Endodermal cell (in vitro differentiated cells): Measurements from ENCODE around the gene PIK3R5. TPM values are rescaled to one million over a fixed set of nuclear protein-coding genes. Genes with fewer than 3 reads are reported as not detected.
A peak's percentile ranks its signal among the peaks of the same experiment; 100 is the strongest.

Source experiments
- DNase-seq: peaks from one replicate; pipeline ENCODE4 v3.0.0-alpha.2; 2017
- H3K27ac ChIP-seq: 2 replicates; pipeline ENCODE4 v1.5.1; 2013; ENCODE audit warnings: mild to moderate bottlenecking, low read depth, low read length, moderate library complexity
- H3K27me3 ChIP-seq: 2 replicates; pipeline ENCODE4 v1.6.1; 2013; ENCODE audit warnings: mild to moderate bottlenecking, low read length, moderate library complexity; ENCODE audit not compliant: insufficient read depth, control insufficient read depth, poor library complexity, severe bottlenecking
- H3K36me3 ChIP-seq: 2 replicates; pipeline ENCODE4 v1.7.0; 2013; ENCODE audit warnings: mild to moderate bottlenecking, low read length, moderate library complexity; ENCODE audit not compliant: control insufficient read depth, insufficient read depth
- H3K4me1 ChIP-seq: one replicate; pipeline ENCODE4 v1.7.0; 2013; ENCODE audit warnings: low read length; ENCODE audit not compliant: control insufficient read depth, insufficient read depth
- H3K4me3 ChIP-seq: 2 replicates; pipeline ENCODE4 v1.5.1; 2013; ENCODE audit warnings: mild to moderate bottlenecking, low read length, moderate library complexity
- H3K9ac ChIP-seq: 2 replicates; pipeline ENCODE4 v1.6.1; 2013; ENCODE audit warnings: mild to moderate bottlenecking, low read length, moderate library complexity; ENCODE audit not compliant: poor library complexity, severe bottlenecking; ENCODE audit errors: extremely low read depth
- H3K9me3 ChIP-seq: 2 replicates; pipeline ENCODE4 v1.6.1; 2013; ENCODE audit warnings: mild to moderate bottlenecking, low read length, moderate library complexity; ENCODE audit not compliant: control insufficient read depth
- H3K27ac Mint-ChIP-seq: 2 replicates; pipeline ENCODE4 v1.8.0; 2020; ENCODE audit warnings: mixed read lengths
- H3K27me3 Mint-ChIP-seq: 2 replicates; pipeline ENCODE4 v1.8.0; 2021; ENCODE audit warnings: mild to moderate bottlenecking, mixed read lengths; ENCODE audit not compliant: insufficient read depth
- H3K36me3 Mint-ChIP-seq: 2 replicates; pipeline ENCODE4 v1.8.0; 2020; ENCODE audit warnings: low read depth, mixed read lengths
- H3K4me1 Mint-ChIP-seq: 2 replicates; pipeline ENCODE4 v1.8.0; 2020; ENCODE audit warnings: mixed read lengths
- H3K4me3 Mint-ChIP-seq: 2 replicates; pipeline ENCODE4 v1.8.0; 2020; ENCODE audit warnings: mild to moderate bottlenecking, moderate library complexity, mixed read lengths
- H3K9me3 Mint-ChIP-seq: 2 replicates; pipeline ENCODE4 v1.8.0; 2020; ENCODE audit warnings: mild to moderate bottlenecking, mixed read lengths
- WGBS, 2 experiments: methylation state at CpG; one replicate each; pipeline versions ENCODE4 v1.1.5 to v1.1.7; 2013; ENCODE audit warnings: missing lambda C conversion rate in 2 of 2, mixed read lengths in 1 of 2; ENCODE audit not compliant: insufficient coverage in 1 of 2, insufficient read length in 1 of 2; 5-methylcytosine and 5-hydroxymethylcytosine counted together
- total RNA-seq, 2 donors: library from RNA; stranded (reverse); fragmentation: NEBNext Ultra II Directional in 1 of 2; extraction: Animal tissue kit (Norgen Biotek cat#: 25700) in 1 of 2; gene quantifications; 2 replicates in 1 of 2; 3 replicates in 1 of 2; pipeline ENCODE4 v1.2.1, GENCODE V29; 2021
- TF ChIP-seq, protein P1 (sequence below): fragments of 200-600 bp; sonication (generic); conservative IDR thresholded peaks from 2 replicates; pipeline ENCODE4 v1.5.0; 2021; ENCODE audit warnings: antibody characterized with exemption, mild to moderate bottlenecking

Gene PIK3R5
- total RNA-seq, 2 donors from 2014 or later = 10.4 to 37.0 TPM

DNA sequence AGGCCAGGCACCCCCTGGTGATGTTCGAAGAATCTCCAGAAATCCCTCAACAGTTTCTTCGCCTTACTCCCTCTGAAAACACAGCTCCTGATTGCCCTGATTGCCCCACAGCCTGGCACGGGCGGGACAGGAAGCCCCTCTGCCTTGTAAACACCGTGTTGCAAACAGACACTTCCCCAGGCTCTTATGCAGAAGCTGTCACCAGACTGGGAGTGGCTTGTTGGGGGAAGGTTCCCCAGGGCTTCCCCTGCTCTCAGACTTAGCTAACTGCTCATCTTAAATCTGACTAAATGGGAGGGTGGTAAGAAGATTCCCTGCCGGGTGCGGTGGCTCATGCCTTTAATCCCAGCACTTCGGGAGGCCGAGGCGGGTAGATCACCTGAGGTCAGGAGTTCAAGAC, 11.2 kb downstream of the PIK3R5 start:
- Histone ChIP-seq H3K9ac (no peak overlapping the region), H3K4me3 (no peak overlapping the region), H3K27ac (no peak overlapping the region), H3K27me3 (peaks cover 2% of the 10 kb centered on the region), H3K4me1 (no peaks in the 10 kb centered on the region), H3K36me3 (no peaks in the 10 kb centered on the region), H3K9me3 (no peaks in the 10 kb centered on the region)
- DNase-seq = peak; percentile 88
- Mint-ChIP-seq H3K4me3 (no peak overlapping the region), H3K4me1 (peaks cover 5% of the 10 kb centered on the region), H3K9me3 (no peaks in the 10 kb centered on the region), H3K36me3 (no peaks in the 10 kb centered on the region), H3K27me3 (peaks cover 29% of the 10 kb centered on the region), H3K27ac (peak overlapping the region; percentile 73)
- TF ChIP-seq, protein P1, sequence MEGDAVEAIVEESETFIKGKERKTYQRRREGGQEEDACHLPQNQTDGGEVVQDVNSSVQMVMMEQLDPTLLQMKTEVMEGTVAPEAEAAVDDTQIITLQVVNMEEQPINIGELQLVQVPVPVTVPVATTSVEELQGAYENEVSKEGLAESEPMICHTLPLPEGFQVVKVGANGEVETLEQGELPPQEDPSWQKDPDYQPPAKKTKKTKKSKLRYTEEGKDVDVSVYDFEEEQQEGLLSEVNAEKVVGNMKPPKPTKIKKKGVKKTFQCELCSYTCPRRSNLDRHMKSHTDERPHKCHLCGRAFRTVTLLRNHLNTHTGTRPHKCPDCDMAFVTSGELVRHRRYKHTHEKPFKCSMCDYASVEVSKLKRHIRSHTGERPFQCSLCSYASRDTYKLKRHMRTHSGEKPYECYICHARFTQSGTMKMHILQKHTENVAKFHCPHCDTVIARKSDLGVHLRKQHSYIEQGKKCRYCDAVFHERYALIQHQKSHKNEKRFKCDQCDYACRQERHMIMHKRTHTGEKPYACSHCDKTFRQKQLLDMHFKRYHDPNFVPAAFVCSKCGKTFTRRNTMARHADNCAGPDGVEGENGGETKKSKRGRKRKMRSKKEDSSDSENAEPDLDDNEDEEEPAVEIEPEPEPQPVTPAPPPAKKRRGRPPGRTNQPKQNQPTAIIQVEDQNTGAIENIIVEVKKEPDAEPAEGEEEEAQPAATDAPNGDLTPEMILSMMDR = no peak
- WGBS, 2 experiments = 50% methylated on average over 6 to 10 of the region's 10 CpGs

- DNase-seq = no peak
- WGBS, 2 experiments = 94 to 100% methylated on average over 1 to 2 of the region's 2 CpGs
- Mint-ChIP-seq H3K4me3 (no peak overlapping the region), H3K4me1 (peaks cover 5% of the 10 kb centered on the region), H3K27me3 (peaks cover 37% of the 10 kb centered on the region), H3K27ac (no peak overlapping the region), H3K9me3 (no peaks in the 10 kb centered on the region), H3K36me3 (no peaks in the 10 kb centered on the region)
- Histone ChIP-seq H3K9ac (no peak overlapping the region), H3K4me3 (no peak overlapping the region), H3K36me3 (no peaks in the 10 kb centered on the region), H3K27ac (no peak overlapping the region), H3K27me3 (peaks cover 11% of the 10 kb centered on the region), H3K9me3 (no peaks in the 10 kb centered on the region), H3K4me1 (no peaks in the 10 kb centered on the region)
- TF ChIP-seq, protein P1 = no peak
Observed at GRCh38 chr17:8953156-8953885, 12.2 kb downstream of the PIK3R5 start.

- Histone ChIP-seq H3K36me3 (no peaks in the 10 kb centered on the region), H3K27me3 (peaks cover 14% of the 10 kb centered on the region), H3K4me1 (no peaks in the 10 kb centered on the region), H3K27ac (no peak overlapping the region), H3K9ac (no peak overlapping the region), H3K4me3 (no peak overlapping the region), H3K9me3 (no peaks in the 10 kb centered on the region)
- no peak overlapping the region for H3K4me3 Mint-ChIP-seq
- peaks cover 2% of the 10 kb centered on the region for H3K9me3 Mint-ChIP-seq
- H3K36me3 Mint-ChIP-seq = no peaks in the 10 kb centered on the region
- no peak overlapping the region for H3K27ac Mint-ChIP-seq
- DNase-seq = no peak
- 94 to 100% methylated on average over 1 of the region's 1 CpG for WGBS, 2 experiments
- H3K27me3 Mint-ChIP-seq = peaks cover 31% of the 10 kb centered on the region
- H3K4me1 Mint-ChIP-seq = peaks cover 5% of the 10 kb centered on the region
- TF ChIP-seq, protein P1 = no peak
Observed at GRCh38 chr17:8952191-8952590, 13.3 kb downstream of the PIK3R5 start.
